Measurements from ENCODE around the gene MAP3K1.

MAP3K1 gene

GRCh38 chr5:56845277-56845676, 29.9 kb downstream of the MAP3K1 start:
- no peak for DNase-seq (ENCODE audit: extremely low read depth in 1 of 2, low read depth in 1 of 2)

GRCh38 chr5:56845904-56846480, 30.6 kb downstream of the MAP3K1 start:
- DNase-seq (ENCODE audit: extremely low read depth in 1 of 2, low read depth in 1 of 2) = no peak

GRCh38 chr5:56848206-56848605, 32.9 kb downstream of the MAP3K1 start:
- DNase-seq (ENCODE audit: extremely low read depth in 1 of 2, low read depth in 1 of 2) = no peak

- no peak for DNase-seq (ENCODE audit: extremely low read depth in 1 of 2, low read depth in 1 of 2)
Observed at GRCh38 chr5:56849671-56850070, 34.3 kb downstream of the MAP3K1 start.

GRCh38 chr5:56850423-56850822, 35.1 kb downstream of the MAP3K1 start:
- no peak for DNase-seq (ENCODE audit: extremely low read depth in 1 of 2, low read depth in 1 of 2)

GRCh38 chr5:56851258-56851941, 36.1 kb downstream of the MAP3K1 start:
- DNase-seq (ENCODE audit: extremely low read depth in 1 of 2, low read depth in 1 of 2) = no peak

- DNase-seq (ENCODE audit: extremely low read depth in 1 of 2, low read depth in 1 of 2) = no peak
Observed at GRCh38 chr5:56852228-56853000, 37.1 kb downstream of the MAP3K1 start.

- no peak for DNase-seq (ENCODE audit: extremely low read depth in 1 of 2, low read depth in 1 of 2)
Observed at GRCh38 chr5:56853698-56854097, 38.3 kb downstream of the MAP3K1 start.

- no peak for DNase-seq (ENCODE audit: extremely low read depth in 1 of 2, low read depth in 1 of 2)
Observed at GRCh38 chr5:56854920-56855319, 39.6 kb downstream of the MAP3K1 start.

- DNase-seq (ENCODE audit: extremely low read depth in 1 of 2, low read depth in 1 of 2) = no peak
Observed at GRCh38 chr5:56856541-56857178, 41.3 kb downstream of the MAP3K1 start.

GRCh38 chr5:56858777-56859442, 43.6 kb downstream of the MAP3K1 start:
- no peak for DNase-seq (ENCODE audit: extremely low read depth in 1 of 2, low read depth in 1 of 2)

GRCh38 chr5:56861893-56862485, 46.6 kb downstream of the MAP3K1 start:
- DNase-seq (ENCODE audit: extremely low read depth in 1 of 2, low read depth in 1 of 2) = no peak

- no peak for DNase-seq (ENCODE audit: extremely low read depth in 1 of 2, low read depth in 1 of 2)
Observed at GRCh38 chr5:56862909-56863308, 47.6 kb downstream of the MAP3K1 start.

- DNase-seq (ENCODE audit: extremely low read depth in 1 of 2, low read depth in 1 of 2) = no peak
Observed at GRCh38 chr5:56871777-56872176, 56.4 kb downstream of the MAP3K1 start.

GRCh38 chr5:56873056-56873455, 57.7 kb downstream of the MAP3K1 start:
- DNase-seq (ENCODE audit: extremely low read depth in 1 of 2, low read depth in 1 of 2) = no peak

GRCh38 chr5:56876327-56876726, 61.0 kb downstream of the MAP3K1 start:
- DNase-seq (ENCODE audit: extremely low read depth in 1 of 2, low read depth in 1 of 2) = no peak

GRCh38 chr5:56881571-56881970, 66.2 kb downstream of the MAP3K1 start:
- DNase-seq (ENCODE audit: extremely low read depth in 1 of 2, low read depth in 1 of 2) = no peak

GRCh38 chr5:56893251-56893951, 78.1 kb downstream of the MAP3K1 start:
- no peak for DNase-seq (ENCODE audit: extremely low read depth in 1 of 2, low read depth in 1 of 2)

GRCh38 chr5:56896763-56897162, 81.4 kb downstream of the MAP3K1 start:
- DNase-seq (ENCODE audit: extremely low read depth in 1 of 2, low read depth in 1 of 2) = no peak

GRCh38 chr5:56898213-56898612, 82.9 kb downstream of the MAP3K1 start:
- no peak for DNase-seq (ENCODE audit: extremely low read depth in 1 of 2, low read depth in 1 of 2)

Data from stimulated activated CD8-positive, alpha-beta memory T cell treated with anti-CD3 and anti-CD28 coated beads, Interleukin-7, amount 100 ng/mL, for 48 hours (primary cell).